ENCODE measurements around the gene PHC2.

DNA sequence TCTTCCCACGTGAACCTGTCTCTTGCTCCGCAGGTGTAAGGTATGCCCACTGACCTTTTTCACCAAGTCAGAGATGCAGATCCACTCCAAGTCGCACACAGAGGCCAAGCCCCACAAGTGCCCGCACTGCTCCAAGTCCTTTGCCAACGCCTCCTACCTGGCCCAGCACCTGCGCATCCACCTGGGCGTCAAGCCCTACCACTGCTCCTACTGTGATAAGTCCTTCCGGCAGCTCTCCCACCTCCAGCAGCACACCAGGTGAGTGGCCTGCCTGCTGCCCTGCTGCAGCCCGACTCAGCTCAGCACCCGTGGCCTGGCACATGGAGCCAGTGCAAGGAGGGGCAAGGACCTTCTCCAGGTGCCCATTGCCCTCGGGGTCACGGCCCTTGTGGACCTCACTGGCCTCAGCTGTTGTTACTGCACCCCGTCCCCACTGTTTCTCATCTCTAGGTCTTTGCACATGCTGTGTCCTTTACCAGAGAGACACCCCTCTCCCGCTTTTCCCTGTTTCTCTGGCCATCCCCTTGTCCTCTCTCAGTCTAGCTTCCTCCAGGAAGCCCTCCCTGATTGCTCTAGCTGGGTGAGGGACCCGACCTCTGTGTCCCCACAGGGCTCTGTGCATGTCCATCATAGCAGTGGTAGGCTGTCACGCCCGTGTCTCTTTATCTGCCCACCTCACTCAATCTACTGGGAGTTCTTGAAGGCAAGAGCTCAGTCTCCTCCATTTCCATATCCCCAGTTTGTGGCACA lies 149.2 kb downstream of the PHC2 start:
- TF ChIP-seq, protein P1, sequence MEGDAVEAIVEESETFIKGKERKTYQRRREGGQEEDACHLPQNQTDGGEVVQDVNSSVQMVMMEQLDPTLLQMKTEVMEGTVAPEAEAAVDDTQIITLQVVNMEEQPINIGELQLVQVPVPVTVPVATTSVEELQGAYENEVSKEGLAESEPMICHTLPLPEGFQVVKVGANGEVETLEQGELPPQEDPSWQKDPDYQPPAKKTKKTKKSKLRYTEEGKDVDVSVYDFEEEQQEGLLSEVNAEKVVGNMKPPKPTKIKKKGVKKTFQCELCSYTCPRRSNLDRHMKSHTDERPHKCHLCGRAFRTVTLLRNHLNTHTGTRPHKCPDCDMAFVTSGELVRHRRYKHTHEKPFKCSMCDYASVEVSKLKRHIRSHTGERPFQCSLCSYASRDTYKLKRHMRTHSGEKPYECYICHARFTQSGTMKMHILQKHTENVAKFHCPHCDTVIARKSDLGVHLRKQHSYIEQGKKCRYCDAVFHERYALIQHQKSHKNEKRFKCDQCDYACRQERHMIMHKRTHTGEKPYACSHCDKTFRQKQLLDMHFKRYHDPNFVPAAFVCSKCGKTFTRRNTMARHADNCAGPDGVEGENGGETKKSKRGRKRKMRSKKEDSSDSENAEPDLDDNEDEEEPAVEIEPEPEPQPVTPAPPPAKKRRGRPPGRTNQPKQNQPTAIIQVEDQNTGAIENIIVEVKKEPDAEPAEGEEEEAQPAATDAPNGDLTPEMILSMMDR (IDR thresholded peaks at IDR 0.05; ENCODE audit: low read length) = no peak
- TF ChIP-seq EZH2 (optimal IDR thresholded peaks at IDR 0.05; ENCODE audit: low read depth, low read length) = no peak
